ENCODE measurements around the gene EHD3. TPM values are rescaled to one million over a fixed set of nuclear protein-coding genes. Genes with fewer than 3 reads are reported as not detected.

EHD3 gene
- total and polyA plus RNA-seq, 11 donors = 8.9 to 31.9 (median 24.0) TPM

GRCh38 chr2:31302940-31303563, 69.1 kb downstream of the EHD3 start:
- no peaks in the 10 kb centered on the region for H3K9me3 ChIP-seq
- intact Hi-C loops (cut with DNase I) = no loop called here
- no peaks in the 10 kb centered on the region for H3K36me3 ChIP-seq
- H3K27me3 ChIP-seq = no peaks in the 10 kb centered on the region
- peaks cover 0 to 21% (median 7%) of the 10 kb centered on the region in 12 donors for H3K4me1 ChIP-seq
- peak overlapping the region; percentile 55 to 87 (median 76) for H3K27ac ChIP-seq
- WGBS, 4 donors = 45 to 52% (median 51%) methylated on average over 9 of the region's 9 CpGs
- TF ChIP-seq, protein P1, sequence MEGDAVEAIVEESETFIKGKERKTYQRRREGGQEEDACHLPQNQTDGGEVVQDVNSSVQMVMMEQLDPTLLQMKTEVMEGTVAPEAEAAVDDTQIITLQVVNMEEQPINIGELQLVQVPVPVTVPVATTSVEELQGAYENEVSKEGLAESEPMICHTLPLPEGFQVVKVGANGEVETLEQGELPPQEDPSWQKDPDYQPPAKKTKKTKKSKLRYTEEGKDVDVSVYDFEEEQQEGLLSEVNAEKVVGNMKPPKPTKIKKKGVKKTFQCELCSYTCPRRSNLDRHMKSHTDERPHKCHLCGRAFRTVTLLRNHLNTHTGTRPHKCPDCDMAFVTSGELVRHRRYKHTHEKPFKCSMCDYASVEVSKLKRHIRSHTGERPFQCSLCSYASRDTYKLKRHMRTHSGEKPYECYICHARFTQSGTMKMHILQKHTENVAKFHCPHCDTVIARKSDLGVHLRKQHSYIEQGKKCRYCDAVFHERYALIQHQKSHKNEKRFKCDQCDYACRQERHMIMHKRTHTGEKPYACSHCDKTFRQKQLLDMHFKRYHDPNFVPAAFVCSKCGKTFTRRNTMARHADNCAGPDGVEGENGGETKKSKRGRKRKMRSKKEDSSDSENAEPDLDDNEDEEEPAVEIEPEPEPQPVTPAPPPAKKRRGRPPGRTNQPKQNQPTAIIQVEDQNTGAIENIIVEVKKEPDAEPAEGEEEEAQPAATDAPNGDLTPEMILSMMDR (IDR thresholded peaks at IDR 0.05) = no peak
- no peak for TF ChIP-seq POLR2A (IDR thresholded peaks at IDR 0.05)
- ATAC-seq (peak; percentile 96 to 98 (median 96)), DNase-seq (peak; percentile 57 to 85 (median 72))
- no peak overlapping the region for H3K4me3 ChIP-seq

DNA sequence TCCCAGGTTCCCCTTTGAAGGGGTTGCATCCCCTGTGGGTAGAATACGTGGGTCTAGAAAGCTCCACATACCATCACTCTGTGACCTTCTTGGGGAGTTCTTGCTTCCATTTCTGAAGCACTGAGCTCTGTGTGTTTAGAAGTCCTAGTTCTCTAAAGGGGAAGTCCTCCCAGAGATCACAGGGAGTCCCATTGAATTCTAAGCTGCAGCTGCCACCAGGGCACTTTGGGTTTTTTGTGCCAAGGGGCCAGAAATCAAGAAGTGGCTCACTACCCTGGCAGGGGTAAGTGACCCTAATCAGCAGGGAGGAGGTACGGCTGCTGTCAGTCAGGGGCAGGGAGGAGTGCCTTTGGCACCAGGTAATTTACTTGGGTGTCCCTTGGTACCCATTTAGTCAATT, 70.9 kb downstream of the EHD3 start:
- Histone ChIP-seq H3K4me1 (peaks cover 0 to 21% (median 7%) of the 10 kb centered on the region in 12 donors), H3K27me3 (no peaks in the 10 kb centered on the region), H3K36me3 (no peaks in the 10 kb centered on the region), H3K9me3 (peaks cover 0 to 6% (median 0%) of the 10 kb centered on the region in 12 donors), H3K4me3 (no peak overlapping the region), H3K27ac (no peak overlapping the region)
- no peak for TF ChIP-seq POLR2A (IDR thresholded peaks at IDR 0.05)
- TF ChIP-seq, protein P1 (IDR thresholded peaks at IDR 0.05) = no peak
- DNase-seq (no peak), ATAC-seq (no peak)
- intact Hi-C loops (cut with DNase I) = no loop called here
- 50 to 90% (median 82%) methylated on average over 1 to 2 of the region's 2 CpGs for WGBS, 4 donors

GRCh38 chr2:31312898-31313297, 78.9 kb downstream of the EHD3 start:
- peaks cover 0 to 3% (median 0%) of the 10 kb centered on the region in 12 donors for H3K4me1 ChIP-seq
- no peak overlapping the region for H3K4me3 ChIP-seq
- intact Hi-C loops (cut with DNase I) = loop anchor here in 1 of 10 donors (5.0 kb wide), 1 partner anchor 71 kb away; no protein-coding TSS in a partner anchor
- H3K27ac ChIP-seq = no peak overlapping the region
- DNase-seq = no peak
- TF ChIP-seq POLR2A (IDR thresholded peaks at IDR 0.05) = no peak
- TF ChIP-seq, protein P1 (IDR thresholded peaks at IDR 0.05) = no peak
- H3K27me3 ChIP-seq = no peaks in the 10 kb centered on the region
- H3K9me3 ChIP-seq = peaks cover 0 to 9% (median 0%) of the 10 kb centered on the region in 12 donors
- ATAC-seq = no peak
- H3K36me3 ChIP-seq = no peaks in the 10 kb centered on the region
- 89 to 96% (median 91%) methylated on average over 3 of the region's 3 CpGs for WGBS, 4 donors

DNA sequence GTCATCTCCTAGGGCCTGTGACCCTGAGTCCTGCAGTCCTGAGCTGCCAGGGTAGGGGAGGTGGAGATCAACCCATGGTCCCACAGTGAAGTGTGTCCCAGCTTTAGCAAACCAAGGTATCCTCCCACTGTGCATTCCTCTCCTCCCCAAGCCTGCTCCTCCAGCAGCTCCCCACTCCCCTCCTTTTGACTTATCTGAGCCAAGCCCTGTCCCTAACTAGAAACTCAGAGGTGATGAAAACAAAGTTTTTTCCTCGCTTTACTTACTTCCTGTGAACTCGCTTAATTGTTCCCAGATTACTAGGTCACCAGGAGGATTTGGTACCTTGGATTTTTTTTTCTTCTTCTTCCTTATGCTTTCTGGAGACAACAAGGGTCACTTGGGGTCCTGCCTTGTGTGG, 80.8 kb downstream of the EHD3 start:
- TF ChIP-seq, protein P1 (IDR thresholded peaks at IDR 0.05) = no peak
- TF ChIP-seq POLR2A (IDR thresholded peaks at IDR 0.05) = no peak
- WGBS, 4 donors = 68 to 85% (median 82%) methylated on average over 2 of the region's 2 CpGs
- Histone ChIP-seq H3K9me3 (peaks cover 0 to 4% (median 0%) of the 10 kb centered on the region in 12 donors), H3K36me3 (no peaks in the 10 kb centered on the region), H3K4me1 (peaks cover 0 to 21% (median 4%) of the 10 kb centered on the region in 12 donors), H3K27me3 (no peaks in the 10 kb centered on the region), H3K27ac (no peak overlapping the region), H3K4me3 (no peak overlapping the region)
- intact Hi-C loops (cut with DNase I) = loop anchor here in 1 of 10 donors (5.0 kb wide), 1 partner anchor 72 kb away; no protein-coding TSS in a partner anchor
- ATAC-seq (no peak), DNase-seq (no peak)
